IMR-90 (cell line): ENCODE data around the gene IGLL1. TPM values are rescaled to one million over a fixed set of nuclear protein-coding genes. Genes with fewer than 3 reads are reported as not detected.
"Not testable (repeated sequence)": the region's sequence is repeated elsewhere in the genome, so short reads cannot be mapped to it uniquely, and the experiment has no call there.

Experiments
- ATAC-seq: fragments of 200-7000 bp; cut with Tn5 transposase; 2 replicates; pipeline ENCODE4 v1.9.1; 2020; ENCODE audit warnings: low read depth, mild to moderate bottlenecking, moderate library complexity
- BruUV-seq: library from RNA; stranded (reverse); fragments of 400-500 nt; replicated peaks from 2 replicates; lab custom pipeline; 2021; lab: Mats Ljungman, UMichigan
- CTCF ChIA-PET: fragments of 300-600 bp; formaldehyde crosslinking; extraction: SDS; loops from one replicate; lab custom pipeline; 2021; ENCODE audit warnings: antibody characterized with exemption; lab: Yijun Ruan, JAX
- POLR2A ChIA-PET: fragments of 300-600 bp; sonication (Branson Sonifier 250); formaldehyde crosslinking; loops from one replicate; lab custom pipeline; 2022; ENCODE audit warnings: antibody characterized with exemption; ENCODE audit not compliant: unreplicated experiment; lab: Charles Lee
- DNase-seq: peaks from one replicate; pipeline ENCODE4 v3.0.0; 2013
- H2AFZ ChIP-seq: replicated peaks from 2 replicates; pipeline ENCODE3; 2013; ENCODE audit warnings: low read length, mild to moderate bottlenecking; ENCODE audit not compliant: poor library complexity
- H2AK5ac ChIP-seq: 2 replicates; pipeline ENCODE4 v1.6.1; 2013; ENCODE audit warnings: low read depth, low read length, inconsistent platforms
- H2AK9ac ChIP-seq: replicated peaks from 2 replicates; pipeline ENCODE3; 2013; ENCODE audit warnings: mild to moderate bottlenecking, low read depth, low read length, moderate library complexity; ENCODE audit not compliant: poor library complexity
- H2BK120ac ChIP-seq: 2 replicates; pipeline ENCODE4 v1.6.1; 2013; ENCODE audit warnings: low read depth, low read length, inconsistent platforms
- H2BK15ac ChIP-seq: 3 replicates; pipeline ENCODE4 v1.6.1; 2013; ENCODE audit warnings: low read depth, low read length, inconsistent platforms
- H2BK20ac ChIP-seq: 2 replicates; pipeline ENCODE4 v1.6.1; 2013; ENCODE audit warnings: low read depth, mild to moderate bottlenecking, inconsistent platforms, low read length, moderate library complexity
- H2BK5ac ChIP-seq: 2 replicates; pipeline ENCODE4 v1.6.1; 2013; ENCODE audit warnings: mild to moderate bottlenecking, low read depth, low read length, inconsistent platforms; ENCODE audit not compliant: poor library complexity, severe bottlenecking
- H3K14ac ChIP-seq: replicated peaks from 2 replicates; pipeline ENCODE4 v1.6.1; 2013; ENCODE audit warnings: low read depth, low read length, inconsistent platforms
- H3K18ac ChIP-seq: 2 replicates; pipeline ENCODE4 v1.6.1; 2013; ENCODE audit warnings: low read depth, low read length, control low read depth
- H3K23ac ChIP-seq: 2 replicates; pipeline ENCODE4 v1.6.1; 2013; ENCODE audit warnings: low read depth, low read length, inconsistent platforms
- H3K27ac ChIP-seq: 2 replicates; pipeline ENCODE4 v1.5.1; 2013; ENCODE audit warnings: mild to moderate bottlenecking, control low read depth, low read length; ENCODE audit not compliant: insufficient read depth
- H3K27me3 ChIP-seq: 2 replicates; pipeline ENCODE4 v1.6.1; 2013; ENCODE audit warnings: low read length; ENCODE audit not compliant: control insufficient read depth, insufficient read depth
- H3K36me3 ChIP-seq: 2 replicates; pipeline ENCODE4 v1.6.1; 2013; ENCODE audit warnings: low read length, mixed read lengths; ENCODE audit not compliant: control insufficient read depth, insufficient read depth
- H3K4ac ChIP-seq: 2 replicates; pipeline ENCODE4 v1.6.1; 2013; ENCODE audit warnings: low read depth, low read length, inconsistent platforms
- H3K4me1 ChIP-seq: 2 replicates; pipeline ENCODE4 v1.6.1; 2013; ENCODE audit warnings: low read length, mixed read lengths; ENCODE audit not compliant: control insufficient read depth, insufficient read depth
- H3K4me2 ChIP-seq: 2 replicates; pipeline ENCODE4 v1.6.1; 2013; ENCODE audit warnings: low read depth, mild to moderate bottlenecking, control low read depth, low read length, moderate library complexity
- H3K4me3 ChIP-seq: 2 replicates; pipeline ENCODE4 v1.5.1; 2013; ENCODE audit warnings: low read depth, mild to moderate bottlenecking, control low read depth, low read length, moderate library complexity; ENCODE audit not compliant: insufficient read depth
- H3K56ac ChIP-seq: 2 replicates; pipeline ENCODE4 v1.6.1; 2013; ENCODE audit warnings: low read length, inconsistent platforms; ENCODE audit not compliant: insufficient read depth; ENCODE audit errors: extremely low read depth
- H3K79me1 ChIP-seq, 2 experiments: 2 replicates each; pipeline ENCODE4 v1.6.1; 2013; ENCODE audit warnings: low read length in 2 of 2, inconsistent platforms in 1 of 2, low read depth in 1 of 2
- H3K9ac ChIP-seq: 2 replicates; pipeline ENCODE4 v1.6.1; 2013; ENCODE audit warnings: low read depth, low read length, control low read depth
- H3K9me1 ChIP-seq: 2 replicates; pipeline ENCODE4 v1.6.1; 2013; ENCODE audit warnings: low read length, inconsistent platforms; ENCODE audit not compliant: insufficient read depth
- H3K9me3 ChIP-seq: 2 replicates; pipeline ENCODE4 v1.6.1; 2013; ENCODE audit warnings: low read length; ENCODE audit not compliant: control insufficient read depth, insufficient read depth
- H4K20me1 ChIP-seq: 2 replicates; pipeline ENCODE4 v1.6.1; 2013; ENCODE audit warnings: low read length, inconsistent platforms; ENCODE audit not compliant: insufficient read depth
- H4K5ac ChIP-seq: 2 replicates; pipeline ENCODE4 v1.6.1; 2013; ENCODE audit warnings: mild to moderate bottlenecking, low read depth, low read length, control low read depth
- H4K8ac ChIP-seq, 2 experiments: 2 replicates each; pipeline ENCODE4 v1.6.1; 2013; ENCODE audit warnings: low read depth in 2 of 2, low read length in 2 of 2, control low read depth in 1 of 2, inconsistent platforms in 1 of 2
- H4K91ac ChIP-seq: 2 replicates; pipeline ENCODE4 v1.6.1; 2013; ENCODE audit warnings: low read depth, low read length, inconsistent platforms; ENCODE audit not compliant: insufficient read depth
- WGBS, 2 experiments: methylation state at CpG; one replicate each; pipeline versions ENCODE4 v1.1.5 to v1.1.7; 2013; ENCODE audit warnings: missing lambda C conversion rate in 2 of 2; ENCODE audit not compliant: insufficient read length in 1 of 2; ENCODE audit errors: extremely low coverage in 2 of 2; 5-methylcytosine and 5-hydroxymethylcytosine counted together
- dilution Hi-C: fragments of 300-500 bp; cut with HindIII; formaldehyde crosslinking; loops from one replicate; pipeline ENCODE4 v1.14.3; 2018; ENCODE audit warnings: low sequenced_read_pairs; ENCODE audit not compliant: unreplicated experiment
- in situ Hi-C: fragments of 300-500 bp; cut with MboI; formaldehyde crosslinking; loops from 3 replicates; pipeline ENCODE4 v1.14.3; 2019; ENCODE audit warnings: low sequenced_read_pairs, inconsistent platforms, mixed read lengths
- intact Hi-C: fragments of 100-400 bp; cut with micrococcal nuclease; formaldehyde crosslinking; loops from 2 replicates; pipeline ENCODE4 v1.10.0; 2022
- polyA plus RNA-seq, 3 experiments: library from polyadenylated mRNA; depleted of rRNA; stranded (reverse); fragments of >200 nt; gene quantifications; 2 replicates each; pipeline ENCODE4 v1.2.3, GENCODE V29; 2012; ENCODE audit warnings: low replicate concordance in 1 of 3
- total RNA-seq: library from RNA; depleted of rRNA; stranded (reverse); fragments of >200 nt; gene quantifications from 2 replicates; pipeline ENCODE4 v1.2.3, GENCODE V29; 2012

IGLL1 gene
- total and polyA plus RNA-seq, 2 of the 4 experiments (the other 2 are of a cell fraction), result not detected

- H3K36me3 ChIP-seq, H3K79me1 ChIP-seq, BruUV-seq, H2BK120ac ChIP-seq, H3K4ac ChIP-seq, H2BK20ac ChIP-seq, H4K8ac ChIP-seq, H4K5ac ChIP-seq, in situ Hi-C loops, POLR2A ChIA-PET, H3K14ac ChIP-seq, H3K27ac ChIP-seq, ATAC-seq, CTCF ChIA-PET, H4K91ac ChIP-seq, H2BK5ac ChIP-seq, H3K4me1 ChIP-seq, H3K18ac ChIP-seq, H3K4me2 ChIP-seq, H2BK15ac ChIP-seq, H2AK5ac ChIP-seq, H3K23ac ChIP-seq, H3K9me1 ChIP-seq, H3K4me3 ChIP-seq, H3K9me3 ChIP-seq, dilution Hi-C loops, H3K9ac ChIP-seq, H3K56ac ChIP-seq, H2AFZ ChIP-seq, H4K20me1 ChIP-seq, DNase-seq, H2AK9ac ChIP-seq: not testable (repeated sequence)
- intact Hi-C loops, result loop anchor here (5.0 kb wide), 1 partner anchor 134 kb away; no protein-coding TSS in a partner anchor
- no CpG with 5 or more reads among the region's 5 CpGs for WGBS, 2 experiments
- peaks cover 31% of the 10 kb centered on the region for H3K27me3 ChIP-seq
Observed at GRCh38 chr22:23535790-23536661, 44.1 kb downstream of the IGLL1 start.
